NCI-H187 (cell line): Measurements from ENCODE around the gene COA5.
"Not testable (repeated sequence)": the region's sequence is repeated elsewhere in the genome, so short reads cannot be mapped to it uniquely, and the experiment has no call there.

Source experiments
- DNase-seq, 2 experiments: peaks; one replicate each; lab custom pipeline; 2025; lab: John Stamatoyannopoulos, UW

COA5 gene

GRCh38 chr2:98606431-98606830 is 1.9 kb downstream of the COA5 start:
- DNase-seq: no peak

GRCh38 chr2:98605076-98605475 is 3.2 kb downstream of the COA5 start:
- no peak for DNase-seq

- no peak for DNase-seq
Measured at GRCh38 chr2:98604547-98604946, 3.8 kb downstream of the COA5 start.

GRCh38 chr2:98601532-98602132 is 6.7 kb downstream of the COA5 start:
- DNase-seq: no peak

GRCh38 chr2:98598781-98599428 is 9.4 kb downstream of the COA5 start:
- DNase-seq: no peak

- DNase-seq: not testable (repeated sequence)
Measured at GRCh38 chr2:98594665-98595064, 13.6 kb downstream of the COA5 start.

GRCh38 chr2:98592565-98592964 is 15.7 kb downstream of the COA5 start:
- no peak for DNase-seq

GRCh38 chr2:98589489-98589888 is 18.8 kb downstream of the COA5 start:
- no peak for DNase-seq

GRCh38 chr2:98588880-98589431 is 19.4 kb downstream of the COA5 start:
- no peak for DNase-seq

- DNase-seq: no peak
Measured at GRCh38 chr2:98586551-98587140, 21.7 kb downstream of the COA5 start.

- DNase-seq: no peak
Measured at GRCh38 chr2:98585386-98585785, 22.9 kb downstream of the COA5 start.

GRCh38 chr2:98583816-98584618 is 24.3 kb downstream of the COA5 start:
- no peak for DNase-seq

GRCh38 chr2:98583276-98583675 is 25.0 kb downstream of the COA5 start:
- DNase-seq: no peak

GRCh38 chr2:98582523-98582922 is 25.8 kb downstream of the COA5 start:
- DNase-seq: no peak

GRCh38 chr2:98580656-98581284 is 27.5 kb downstream of the COA5 start:
- no peak for DNase-seq

GRCh38 chr2:98579926-98580325 is 28.4 kb downstream of the COA5 start:
- no peak for DNase-seq

- DNase-seq: no peak
Measured at GRCh38 chr2:98578231-98578630, 30.1 kb downstream of the COA5 start.

- DNase-seq: no peak
Measured at GRCh38 chr2:98577313-98577712, 31.0 kb downstream of the COA5 start.

- DNase-seq: no peak
Measured at GRCh38 chr2:98576666-98577312, 31.5 kb downstream of the COA5 start.

GRCh38 chr2:98573426-98573825 is 34.9 kb downstream of the COA5 start:
- no peak for DNase-seq

- no peak for DNase-seq
Measured at GRCh38 chr2:98572676-98573075, 35.6 kb downstream of the COA5 start.

- DNase-seq: no peak
Measured at GRCh38 chr2:98572211-98572610, 36.1 kb downstream of the COA5 start.
